IMR-90 (cell line): ENCODE data around the gene MAP2K5. TPM values are rescaled to one million over a fixed set of nuclear protein-coding genes. Genes with fewer than 3 reads are reported as not detected.

Source experiments
- ATAC-seq: fragments of 200-7000 bp; cut with Tn5 transposase; 2 replicates; pipeline ENCODE4 v1.9.1; 2020; ENCODE audit warnings: low read depth, mild to moderate bottlenecking, moderate library complexity
- BruUV-seq: library from RNA; stranded (reverse); fragments of 400-500 nt; replicated peaks from 2 replicates; lab custom pipeline; 2021; lab: Mats Ljungman, UMichigan
- CTCF ChIA-PET: fragments of 300-600 bp; formaldehyde crosslinking; extraction: SDS; loops from one replicate; lab custom pipeline; 2021; ENCODE audit warnings: antibody characterized with exemption; lab: Yijun Ruan, JAX
- POLR2A ChIA-PET: fragments of 300-600 bp; sonication (Branson Sonifier 250); formaldehyde crosslinking; loops from one replicate; lab custom pipeline; 2022; ENCODE audit warnings: antibody characterized with exemption; ENCODE audit not compliant: unreplicated experiment; lab: Charles Lee
- DNase-seq: peaks from one replicate; pipeline ENCODE4 v3.0.0; 2013
- H2AFZ ChIP-seq: replicated peaks from 2 replicates; pipeline ENCODE3; 2013; ENCODE audit warnings: low read length, mild to moderate bottlenecking; ENCODE audit not compliant: poor library complexity
- H2AK5ac ChIP-seq: 2 replicates; pipeline ENCODE4 v1.6.1; 2013; ENCODE audit warnings: low read depth, low read length, inconsistent platforms
- H2AK9ac ChIP-seq: replicated peaks from 2 replicates; pipeline ENCODE3; 2013; ENCODE audit warnings: mild to moderate bottlenecking, low read depth, low read length, moderate library complexity; ENCODE audit not compliant: poor library complexity
- H2BK120ac ChIP-seq: 2 replicates; pipeline ENCODE4 v1.6.1; 2013; ENCODE audit warnings: low read depth, low read length, inconsistent platforms
- H2BK15ac ChIP-seq: 3 replicates; pipeline ENCODE4 v1.6.1; 2013; ENCODE audit warnings: low read depth, low read length, inconsistent platforms
- H2BK20ac ChIP-seq: 2 replicates; pipeline ENCODE4 v1.6.1; 2013; ENCODE audit warnings: low read depth, mild to moderate bottlenecking, inconsistent platforms, low read length, moderate library complexity
- H2BK5ac ChIP-seq: 2 replicates; pipeline ENCODE4 v1.6.1; 2013; ENCODE audit warnings: mild to moderate bottlenecking, low read depth, low read length, inconsistent platforms; ENCODE audit not compliant: poor library complexity, severe bottlenecking
- H3K14ac ChIP-seq: replicated peaks from 2 replicates; pipeline ENCODE4 v1.6.1; 2013; ENCODE audit warnings: low read depth, low read length, inconsistent platforms
- H3K18ac ChIP-seq: 2 replicates; pipeline ENCODE4 v1.6.1; 2013; ENCODE audit warnings: low read depth, low read length, control low read depth
- H3K23ac ChIP-seq: 2 replicates; pipeline ENCODE4 v1.6.1; 2013; ENCODE audit warnings: low read depth, low read length, inconsistent platforms
- H3K27ac ChIP-seq: 2 replicates; pipeline ENCODE4 v1.5.1; 2013; ENCODE audit warnings: mild to moderate bottlenecking, control low read depth, low read length; ENCODE audit not compliant: insufficient read depth
- H3K27me3 ChIP-seq: 2 replicates; pipeline ENCODE4 v1.6.1; 2013; ENCODE audit warnings: low read length; ENCODE audit not compliant: control insufficient read depth, insufficient read depth
- H3K36me3 ChIP-seq: 2 replicates; pipeline ENCODE4 v1.6.1; 2013; ENCODE audit warnings: low read length, mixed read lengths; ENCODE audit not compliant: control insufficient read depth, insufficient read depth
- H3K4ac ChIP-seq: 2 replicates; pipeline ENCODE4 v1.6.1; 2013; ENCODE audit warnings: low read depth, low read length, inconsistent platforms
- H3K4me1 ChIP-seq: 2 replicates; pipeline ENCODE4 v1.6.1; 2013; ENCODE audit warnings: low read length, mixed read lengths; ENCODE audit not compliant: control insufficient read depth, insufficient read depth
- H3K4me2 ChIP-seq: 2 replicates; pipeline ENCODE4 v1.6.1; 2013; ENCODE audit warnings: low read depth, mild to moderate bottlenecking, control low read depth, low read length, moderate library complexity
- H3K4me3 ChIP-seq: 2 replicates; pipeline ENCODE4 v1.5.1; 2013; ENCODE audit warnings: low read depth, mild to moderate bottlenecking, control low read depth, low read length, moderate library complexity; ENCODE audit not compliant: insufficient read depth
- H3K56ac ChIP-seq: 2 replicates; pipeline ENCODE4 v1.6.1; 2013; ENCODE audit warnings: low read length, inconsistent platforms; ENCODE audit not compliant: insufficient read depth; ENCODE audit errors: extremely low read depth
- H3K79me1 ChIP-seq, 2 experiments: 2 replicates each; pipeline ENCODE4 v1.6.1; 2013; ENCODE audit warnings: low read length in 2 of 2, inconsistent platforms in 1 of 2, low read depth in 1 of 2
- H3K9ac ChIP-seq: 2 replicates; pipeline ENCODE4 v1.6.1; 2013; ENCODE audit warnings: low read depth, low read length, control low read depth
- H3K9me1 ChIP-seq: 2 replicates; pipeline ENCODE4 v1.6.1; 2013; ENCODE audit warnings: low read length, inconsistent platforms; ENCODE audit not compliant: insufficient read depth
- H3K9me3 ChIP-seq: 2 replicates; pipeline ENCODE4 v1.6.1; 2013; ENCODE audit warnings: low read length; ENCODE audit not compliant: control insufficient read depth, insufficient read depth
- H4K20me1 ChIP-seq: 2 replicates; pipeline ENCODE4 v1.6.1; 2013; ENCODE audit warnings: low read length, inconsistent platforms; ENCODE audit not compliant: insufficient read depth
- H4K5ac ChIP-seq: 2 replicates; pipeline ENCODE4 v1.6.1; 2013; ENCODE audit warnings: mild to moderate bottlenecking, low read depth, low read length, control low read depth
- H4K8ac ChIP-seq, 2 experiments: 2 replicates each; pipeline ENCODE4 v1.6.1; 2013; ENCODE audit warnings: low read depth in 2 of 2, low read length in 2 of 2, control low read depth in 1 of 2, inconsistent platforms in 1 of 2
- H4K91ac ChIP-seq: 2 replicates; pipeline ENCODE4 v1.6.1; 2013; ENCODE audit warnings: low read depth, low read length, inconsistent platforms; ENCODE audit not compliant: insufficient read depth
- CHD1 ChIP-seq: IDR thresholded peaks from 2 replicates; pipeline ENCODE4 v1.6.1; 2012; ENCODE audit warnings: low read depth, low read length, improper control_type of control experiment
- ELK1 ChIP-seq: fragments of 150-350 bp; IDR thresholded peaks from 2 replicates; pipeline ENCODE4 v1.6.1; 2016; ENCODE audit warnings: low read depth, mild to moderate bottlenecking, low read length, moderate library complexity, borderline replicate concordance
- RCOR1 ChIP-seq: IDR thresholded peaks from 2 replicates; pipeline ENCODE4 v1.6.1; 2012; ENCODE audit warnings: mild to moderate bottlenecking, low read length, improper control_type of control experiment; ENCODE audit not compliant: insufficient replicate concordance
- RFX5 ChIP-seq: IDR thresholded peaks from 2 replicates; pipeline ENCODE4 v1.8.0; 2012; ENCODE audit warnings: low read depth, mild to moderate bottlenecking, low read length, moderate library complexity
- SMC3 ChIP-seq: fragments of 150-350 bp; IDR thresholded peaks from 2 replicates; pipeline ENCODE4 v1.6.1; 2016; ENCODE audit warnings: low read depth, mild to moderate bottlenecking, antibody characterized with exemption, low read length, moderate library complexity
- USF2 ChIP-seq: fragments of 150-350 bp; IDR thresholded peaks from 2 replicates; pipeline ENCODE4 v1.6.1; 2017; ENCODE audit warnings: mild to moderate bottlenecking, antibody characterized with exemption, low read length, low read depth
- whole genome bisulfite sequencing, 2 experiments: methylation state at CpG; one replicate each; pipeline versions ENCODE4 v1.1.5 to v1.1.7; 2013; ENCODE audit warnings: missing lambda C conversion rate in 2 of 2; ENCODE audit not compliant: insufficient read length in 1 of 2; ENCODE audit errors: extremely low coverage in 2 of 2; 5-methylcytosine and 5-hydroxymethylcytosine counted together
- dilution Hi-C: fragments of 300-500 bp; cut with HindIII; formaldehyde crosslinking; loops from one replicate; pipeline ENCODE4 v1.14.3; 2018; ENCODE audit warnings: low sequenced_read_pairs; ENCODE audit not compliant: unreplicated experiment
- in situ Hi-C: fragments of 300-500 bp; cut with MboI; formaldehyde crosslinking; loops from 3 replicates; pipeline ENCODE4 v1.14.3; 2019; ENCODE audit warnings: low sequenced_read_pairs, inconsistent platforms, mixed read lengths
- intact Hi-C: fragments of 100-400 bp; cut with micrococcal nuclease; formaldehyde crosslinking; loops from 2 replicates; pipeline ENCODE4 v1.10.0; 2022
- polyA plus RNA-seq, 3 experiments: library from polyadenylated mRNA; depleted of rRNA; stranded (reverse); fragments of >200 nt; gene quantifications; 2 replicates each; pipeline ENCODE4 v1.2.3, GENCODE V29; 2012; ENCODE audit warnings: low replicate concordance in 1 of 3
- total RNA-seq: library from RNA; depleted of rRNA; stranded (reverse); fragments of >200 nt; gene quantifications from 2 replicates; pipeline ENCODE4 v1.2.3, GENCODE V29; 2012

MAP2K5 gene
- total and polyA plus RNA-seq, 2 of the 4 experiments (the other 2 are of a cell fraction) = 1.6 to 6.1 TPM

- no peak overlapping the region for H2BK5ac ChIP-seq
- ATAC-seq (no peak), DNase-seq (no peak)
- ChIA-PET POLR2A (no interaction called here), CTCF (no interaction called here)
- H3K27ac ChIP-seq = no peak overlapping the region
- H3K4ac ChIP-seq = no peak overlapping the region
- H2BK120ac ChIP-seq = no peak overlapping the region
- H3K56ac ChIP-seq = no peak overlapping the region
- no peak overlapping the region for H4K91ac ChIP-seq
- H3K9ac ChIP-seq = no peak overlapping the region
- no peak overlapping the region for H3K23ac ChIP-seq
- in situ Hi-C loops = no loop called here
- H3K4me2 ChIP-seq = no peak overlapping the region
- no TSS peak for BruUV-seq
- H2AK9ac ChIP-seq = no peak overlapping the region
- H3K36me3 ChIP-seq = peaks cover 2% of the 10 kb centered on the region; the same call in 1 of the 2 replicates
- H2AFZ ChIP-seq = no peak overlapping the region
- dilution Hi-C loops = no loop called here
- no peaks in the 10 kb centered on the region for H3K9me1 ChIP-seq
- no peaks in the 10 kb centered on the region; the same call in 1 of the 2 replicates for H3K9me3 ChIP-seq
- H4K8ac ChIP-seq = no peak overlapping the region
- no peak overlapping the region for H2BK15ac ChIP-seq
- H4K20me1 ChIP-seq = no peaks in the 10 kb centered on the region
- H3K4me1 ChIP-seq = no peaks in the 10 kb centered on the region
- TF ChIP-seq RCOR1 (no peak), CHD1 (no peak), USF2 (no peak), RFX5 (no peak), ELK1 (no peak), SMC3 (no peak)
- H2AK5ac ChIP-seq = no peak overlapping the region
- no peak overlapping the region for H2BK20ac ChIP-seq
- no peaks in the 10 kb centered on the region for H3K79me1 ChIP-seq
- H3K27me3 ChIP-seq = peaks cover 15% of the 10 kb centered on the region
- intact Hi-C loops = no loop called here
- no peak overlapping the region for H3K18ac ChIP-seq
- 78% methylated on average over 4 of the region's 7 CpGs; no CpG with 5 or more reads in 1 of the 2 experiments for WGBS, 2 experiments
- no peak overlapping the region for H3K14ac ChIP-seq
- no peak overlapping the region for H4K5ac ChIP-seq
- H3K4me3 ChIP-seq = no peak overlapping the region
Measured at GRCh38 chr15:67808821-67809220, 266.3 kb downstream of the MAP2K5 start.
